ENCODE measurements around the gene SBK1.
"Not testable (repeated sequence)": the region's sequence is repeated elsewhere in the genome, so short reads cannot be mapped to it uniquely, and the experiment has no call there.

GRCh38 chr16:28363408-28363807 lies 71.1 kb downstream of the SBK1 start, which contains the start of gene NPIPB6:
- TF ChIP-seq, protein P1, sequence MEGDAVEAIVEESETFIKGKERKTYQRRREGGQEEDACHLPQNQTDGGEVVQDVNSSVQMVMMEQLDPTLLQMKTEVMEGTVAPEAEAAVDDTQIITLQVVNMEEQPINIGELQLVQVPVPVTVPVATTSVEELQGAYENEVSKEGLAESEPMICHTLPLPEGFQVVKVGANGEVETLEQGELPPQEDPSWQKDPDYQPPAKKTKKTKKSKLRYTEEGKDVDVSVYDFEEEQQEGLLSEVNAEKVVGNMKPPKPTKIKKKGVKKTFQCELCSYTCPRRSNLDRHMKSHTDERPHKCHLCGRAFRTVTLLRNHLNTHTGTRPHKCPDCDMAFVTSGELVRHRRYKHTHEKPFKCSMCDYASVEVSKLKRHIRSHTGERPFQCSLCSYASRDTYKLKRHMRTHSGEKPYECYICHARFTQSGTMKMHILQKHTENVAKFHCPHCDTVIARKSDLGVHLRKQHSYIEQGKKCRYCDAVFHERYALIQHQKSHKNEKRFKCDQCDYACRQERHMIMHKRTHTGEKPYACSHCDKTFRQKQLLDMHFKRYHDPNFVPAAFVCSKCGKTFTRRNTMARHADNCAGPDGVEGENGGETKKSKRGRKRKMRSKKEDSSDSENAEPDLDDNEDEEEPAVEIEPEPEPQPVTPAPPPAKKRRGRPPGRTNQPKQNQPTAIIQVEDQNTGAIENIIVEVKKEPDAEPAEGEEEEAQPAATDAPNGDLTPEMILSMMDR (IDR thresholded peaks at IDR 0.05), result not testable (repeated sequence)
- TF ChIP-seq POLR2AphosphoS5, EP300 (IDR thresholded peaks at IDR 0.05): not testable (repeated sequence)

All from upper lobe of left lung (tissue), 4 donors.